Sigmoid colon (tissue), 7 donors: ENCODE data around the gene ROPN1L. TPM values are rescaled to one million over a fixed set of nuclear protein-coding genes. Genes with fewer than 3 reads are reported as not detected.
A peak's percentile ranks its signal among the peaks of the same experiment; 100 is the strongest.

Experiments
- DNase-seq: peaks from one replicate; pipeline ENCODE4 v3.0.0-alpha.2; 2019
- H3K27ac ChIP-seq, 4 donors: fragments of 200-600 bp; sonication (generic); one replicate each; pipeline ENCODE4 v1.5.1; 2016 to 2019; ENCODE audit warnings: mild to moderate bottlenecking in 1 of 4
- H3K27me3 ChIP-seq, 3 donors: fragments of 200-600 bp; sonication (generic); one replicate each; pipeline ENCODE4 v1.5.1; 2019; ENCODE audit warnings: mild to moderate bottlenecking in 1 of 3
- H3K36me3 ChIP-seq, 4 donors: fragments of 200-600 bp; sonication (generic); one replicate each; pipeline ENCODE4 v1.5.1; 2016 to 2019
- H3K4me1 ChIP-seq, 4 donors: fragments of 200-600 bp; sonication (generic); one replicate each; pipeline ENCODE4 v1.5.1; 2017 to 2019
- H3K4me3 ChIP-seq, 4 donors: fragments of 200-600 bp; sonication (generic); one replicate each; pipeline ENCODE4 v1.5.1; 2017 to 2019; ENCODE audit warnings: mild to moderate bottlenecking in 2 of 4, moderate library complexity in 1 of 4
- H3K9me3 ChIP-seq, 4 donors: fragments of 200-600 bp in 3 of 4; sonication (generic) in 3 of 4; one replicate each; pipeline versions ENCODE4 v1.5.1 to v1.6.1; 2013 to 2019
- EP300 ChIP-seq, 4 donors: sonication (generic); formaldehyde crosslinking; IDR thresholded peaks; one replicate each; pipeline ENCODE4 v1.6.1; 2017; ENCODE audit warnings: antibody characterized with exemption in 4 of 4
- POLR2A ChIP-seq, 2 donors: fragments of 450-650 bp; IDR thresholded peaks; one replicate each; pipeline ENCODE4 v1.6.1; 2016; ENCODE audit warnings: antibody characterized with exemption in 2 of 2, mild to moderate bottlenecking in 2 of 2, moderate library complexity in 2 of 2
- POLR2AphosphoS5 ChIP-seq, 4 donors: sonication (generic); formaldehyde crosslinking; IDR thresholded peaks; one replicate each; pipeline ENCODE4 v1.6.1; 2017; ENCODE audit warnings: antibody characterized with exemption in 4 of 4
- WGBS, 2 donors: extraction: QIAGEN DNeasy Blood & Tissue Kit; methylation state at CpG; one replicate each; pipeline ENCODE4 v1.1.7; 2013; 5-methylcytosine and 5-hydroxymethylcytosine counted together
- intact Hi-C: fragments of 100-400 bp; cut with DNase I; formaldehyde crosslinking; loops from one replicate; pipeline ENCODE4 v1.15.1; 2023
- polyA plus RNA-seq, 3 donors: library from polyadenylated mRNA; stranded (reverse); fragments of 200-250 nt; gene quantifications; one replicate each; pipeline ENCODE4 v1.2.3, GENCODE V29; 2013
- total RNA-seq, 4 donors: library from RNA; depleted of rRNA; stranded (reverse); fragments of >200 nt; gene quantifications; one replicate each; pipeline ENCODE4 v1.1.0, GENCODE V29; 2016
- TF ChIP-seq, protein P1 (sequence below), 4 experiments: fragments of 450-650 bp in 3 of 4; fragments of 200-600 bp in 1 of 4; IDR thresholded peaks; one replicate each; pipeline ENCODE4 v1.5.1; 2016 to 2019; ENCODE audit warnings: antibody characterized with exemption in 4 of 4, mild to moderate bottlenecking in 3 of 4, moderate library complexity in 2 of 4
- donor health status: healthy with polysubstance abuse.
- donor health status: Bipolar disorder and iron deficiency.
- donor health status: healthy.

Gene ROPN1L
- total and polyA plus RNA-seq, 7 donors, result 0.35 to 2.4 (median 1.3) TPM; not detected in 3

DNA sequence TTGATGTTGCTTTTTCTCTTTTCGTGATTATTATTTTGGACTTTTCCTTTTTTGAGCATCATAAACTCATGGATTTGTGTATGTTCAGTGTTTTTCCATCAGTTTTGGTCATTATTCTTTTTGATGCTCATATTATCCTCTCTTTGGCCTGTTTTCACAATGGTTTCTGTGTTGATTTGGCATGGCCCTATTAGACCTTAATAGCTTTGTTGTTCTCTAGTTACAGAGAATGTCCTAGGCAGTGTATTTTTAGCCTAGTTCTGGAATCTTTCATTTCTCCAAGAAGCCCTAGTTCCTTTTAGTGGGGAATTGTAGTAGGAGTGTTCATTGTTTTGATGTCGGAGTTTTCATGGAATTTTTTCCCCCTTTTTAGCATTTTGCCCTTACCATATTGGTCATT is 41.3 kb upstream of the ROPN1L start:
- no peaks in the 10 kb centered on the region for H3K27me3 ChIP-seq
- intact Hi-C loops, result no loop called here
- TF ChIP-seq, protein P1, sequence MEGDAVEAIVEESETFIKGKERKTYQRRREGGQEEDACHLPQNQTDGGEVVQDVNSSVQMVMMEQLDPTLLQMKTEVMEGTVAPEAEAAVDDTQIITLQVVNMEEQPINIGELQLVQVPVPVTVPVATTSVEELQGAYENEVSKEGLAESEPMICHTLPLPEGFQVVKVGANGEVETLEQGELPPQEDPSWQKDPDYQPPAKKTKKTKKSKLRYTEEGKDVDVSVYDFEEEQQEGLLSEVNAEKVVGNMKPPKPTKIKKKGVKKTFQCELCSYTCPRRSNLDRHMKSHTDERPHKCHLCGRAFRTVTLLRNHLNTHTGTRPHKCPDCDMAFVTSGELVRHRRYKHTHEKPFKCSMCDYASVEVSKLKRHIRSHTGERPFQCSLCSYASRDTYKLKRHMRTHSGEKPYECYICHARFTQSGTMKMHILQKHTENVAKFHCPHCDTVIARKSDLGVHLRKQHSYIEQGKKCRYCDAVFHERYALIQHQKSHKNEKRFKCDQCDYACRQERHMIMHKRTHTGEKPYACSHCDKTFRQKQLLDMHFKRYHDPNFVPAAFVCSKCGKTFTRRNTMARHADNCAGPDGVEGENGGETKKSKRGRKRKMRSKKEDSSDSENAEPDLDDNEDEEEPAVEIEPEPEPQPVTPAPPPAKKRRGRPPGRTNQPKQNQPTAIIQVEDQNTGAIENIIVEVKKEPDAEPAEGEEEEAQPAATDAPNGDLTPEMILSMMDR (IDR thresholded peaks at IDR 0.05), result no peak
- TF ChIP-seq EP300 (IDR thresholded peaks at IDR 0.05) (no peak), POLR2A (IDR thresholded peaks at IDR 0.05) (no peak), POLR2AphosphoS5 (IDR thresholded peaks at IDR 0.05) (no peak)
- H3K9me3 ChIP-seq, result no peaks in the 10 kb centered on the region
- peaks cover 0 to 20% (median 14%) of the 10 kb centered on the region in 4 donors for H3K4me1 ChIP-seq
- 94 to 98% methylated on average over 2 of the region's 2 CpGs for whole genome bisulfite sequencing, 2 donors
- no peak overlapping the region for H3K4me3 ChIP-seq
- peaks cover 9 to 60% (median 23%) of the 10 kb centered on the region in 4 donors for H3K36me3 ChIP-seq
- peak overlapping the region; percentile 23 to 52 (median 42) for H3K27ac ChIP-seq
- no peak for DNase-seq

DNA sequence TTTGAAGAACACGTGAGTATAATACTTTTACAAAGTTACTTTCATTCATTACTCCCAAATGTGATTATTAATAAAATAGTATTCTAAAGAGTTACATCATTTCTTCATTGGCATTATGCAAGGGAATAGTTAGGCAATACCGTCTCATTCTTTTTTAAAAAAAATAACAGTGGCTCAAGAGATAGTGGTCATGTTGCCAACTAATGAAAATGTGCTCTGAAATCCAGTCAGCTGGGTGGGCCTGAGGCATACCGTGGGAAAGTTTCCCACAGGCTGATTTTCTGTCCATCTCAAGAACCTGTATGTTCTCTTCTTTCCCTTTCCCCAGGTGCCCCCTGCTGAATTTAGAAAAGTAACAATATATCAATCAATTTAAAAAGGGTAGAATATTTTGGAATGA is 40.8 kb upstream of the ROPN1L start:
- DNase-seq, result no peak
- Histone ChIP-seq H3K36me3 (peaks cover 9 to 60% (median 23%) of the 10 kb centered on the region in 4 donors), H3K4me3 (no peak overlapping the region), H3K9me3 (no peaks in the 10 kb centered on the region), H3K27me3 (no peaks in the 10 kb centered on the region), H3K4me1 (peaks cover 0 to 20% (median 14%) of the 10 kb centered on the region in 4 donors), H3K27ac (peak overlapping the region; percentile 23 to 52 (median 42))
- TF ChIP-seq EP300 (IDR thresholded peaks at IDR 0.05) (no peak), POLR2AphosphoS5 (IDR thresholded peaks at IDR 0.05) (no peak), POLR2A (IDR thresholded peaks at IDR 0.05) (no peak)
- TF ChIP-seq, protein P1 (IDR thresholded peaks at IDR 0.05), result no peak
- intact Hi-C loops, result no loop called here
- 78 to 80% methylated on average over 3 of the region's 3 CpGs for WGBS, 2 donors

DNA sequence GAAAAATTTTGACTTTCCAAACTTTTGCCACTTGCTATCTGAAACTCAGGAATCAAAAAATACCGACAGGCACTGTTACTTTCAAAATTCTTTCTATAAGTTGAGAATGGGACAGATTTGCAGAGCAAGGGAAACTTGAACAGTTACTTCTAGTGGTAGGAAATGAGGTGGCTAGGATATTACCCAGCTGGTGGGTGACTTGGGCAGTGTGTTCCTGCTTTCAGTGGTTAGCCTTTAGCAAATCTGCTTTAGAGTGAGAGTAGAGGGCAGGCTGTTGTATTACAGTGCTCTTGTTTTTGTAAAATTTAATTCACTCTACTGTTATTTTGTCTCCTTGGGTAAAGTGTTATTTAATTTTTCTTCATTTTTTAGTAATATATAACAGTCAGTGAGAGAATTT is 40.2 kb upstream of the ROPN1L start:
- Histone ChIP-seq H3K36me3 (peaks cover 11 to 60% (median 19%) of the 10 kb centered on the region in 4 donors), H3K9me3 (no peaks in the 10 kb centered on the region), H3K27ac (peak overlapping the region in 2 of 4 donors; percentile 38 to 46), H3K4me3 (no peak overlapping the region), H3K4me1 (peaks cover 0 to 20% (median 14%) of the 10 kb centered on the region in 4 donors), H3K27me3 (no peaks in the 10 kb centered on the region)
- intact Hi-C loops, result no loop called here
- TF ChIP-seq EP300 (IDR thresholded peaks at IDR 0.05), result no peak
- TF ChIP-seq, protein P1 (IDR thresholded peaks at IDR 0.05), result no peak
- TF ChIP-seq POLR2A (IDR thresholded peaks at IDR 0.05), result no peak
- no peak for TF ChIP-seq POLR2AphosphoS5 (IDR thresholded peaks at IDR 0.05)
- no peak for DNase-seq
- WGBS, 2 donors, result 85 to 89% methylated on average over 1 of the region's 1 CpG

- no peak overlapping the region for H3K27ac ChIP-seq
- H3K4me3 ChIP-seq, result no peak overlapping the region
- intact Hi-C loops, result no loop called here
- TF ChIP-seq POLR2A (IDR thresholded peaks at IDR 0.05), result no peak
- TF ChIP-seq, protein P1 (IDR thresholded peaks at IDR 0.05), result no peak
- TF ChIP-seq EP300 (IDR thresholded peaks at IDR 0.05), result no peak
- TF ChIP-seq POLR2AphosphoS5 (IDR thresholded peaks at IDR 0.05), result no peak
- H3K27me3 ChIP-seq, result no peaks in the 10 kb centered on the region
- peaks cover 0 to 20% (median 14%) of the 10 kb centered on the region in 4 donors for H3K4me1 ChIP-seq
- WGBS, 2 donors, result 97% methylated on average over 1 of the region's 1 CpG
- DNase-seq, result no peak
- H3K36me3 ChIP-seq, result peaks cover 20 to 69% (median 25%) of the 10 kb centered on the region in 4 donors
- no peaks in the 10 kb centered on the region for H3K9me3 ChIP-seq
Observed at GRCh38 chr5:10403829-10404228, 37.9 kb upstream of the ROPN1L start.

DNA sequence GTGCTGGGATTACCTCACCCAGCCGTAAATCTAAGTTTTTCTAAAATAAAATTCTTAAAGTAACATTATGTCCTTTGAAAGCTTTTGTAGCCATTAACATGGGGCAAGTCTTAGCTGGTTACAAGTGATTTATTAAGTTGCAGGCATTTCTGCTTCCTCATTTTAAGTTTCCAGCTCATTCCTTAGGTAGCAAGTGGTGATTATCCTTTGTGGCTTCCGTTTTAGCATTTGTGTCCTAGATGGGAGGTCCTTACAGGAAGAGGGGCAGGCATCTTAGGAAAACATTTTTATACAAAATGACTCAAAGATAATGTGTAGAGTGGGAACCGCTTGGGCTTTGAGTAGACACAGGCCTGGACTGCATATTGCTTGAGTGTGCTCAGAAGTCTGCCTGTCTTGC is 35.0 kb upstream of the ROPN1L start:
- TF ChIP-seq POLR2AphosphoS5 (IDR thresholded peaks at IDR 0.05) (no peak), EP300 (IDR thresholded peaks at IDR 0.05) (no peak), POLR2A (IDR thresholded peaks at IDR 0.05) (no peak)
- TF ChIP-seq, protein P1 (IDR thresholded peaks at IDR 0.05), result no peak
- peaks cover 0 to under 1% (median 0%) of the 10 kb centered on the region in 4 donors for H3K4me1 ChIP-seq
- intact Hi-C loops, result no loop called here
- no peaks in the 10 kb centered on the region for H3K9me3 ChIP-seq
- no peak for DNase-seq
- H3K27ac ChIP-seq, result no peak overlapping the region
- WGBS, 2 donors, result 82 to 90% methylated on average over 3 of the region's 3 CpGs
- peaks cover 28 to 97% (median 45%) of the 10 kb centered on the region in 4 donors for H3K36me3 ChIP-seq
- H3K27me3 ChIP-seq, result no peaks in the 10 kb centered on the region
- H3K4me3 ChIP-seq, result no peak overlapping the region
